Endometrium (tissue), 2 donors: Measurements from ENCODE around the gene STK11IP.

ENCODE experiments used
- FAIRE-seq: peaks from 2 replicates; lab custom pipeline; 2012; peaks lifted over from hg19 to GRCh38; lab: Jason Lieb, UNC
- donor health status: control.
- donor health status: control.

Gene STK11IP, protein sequence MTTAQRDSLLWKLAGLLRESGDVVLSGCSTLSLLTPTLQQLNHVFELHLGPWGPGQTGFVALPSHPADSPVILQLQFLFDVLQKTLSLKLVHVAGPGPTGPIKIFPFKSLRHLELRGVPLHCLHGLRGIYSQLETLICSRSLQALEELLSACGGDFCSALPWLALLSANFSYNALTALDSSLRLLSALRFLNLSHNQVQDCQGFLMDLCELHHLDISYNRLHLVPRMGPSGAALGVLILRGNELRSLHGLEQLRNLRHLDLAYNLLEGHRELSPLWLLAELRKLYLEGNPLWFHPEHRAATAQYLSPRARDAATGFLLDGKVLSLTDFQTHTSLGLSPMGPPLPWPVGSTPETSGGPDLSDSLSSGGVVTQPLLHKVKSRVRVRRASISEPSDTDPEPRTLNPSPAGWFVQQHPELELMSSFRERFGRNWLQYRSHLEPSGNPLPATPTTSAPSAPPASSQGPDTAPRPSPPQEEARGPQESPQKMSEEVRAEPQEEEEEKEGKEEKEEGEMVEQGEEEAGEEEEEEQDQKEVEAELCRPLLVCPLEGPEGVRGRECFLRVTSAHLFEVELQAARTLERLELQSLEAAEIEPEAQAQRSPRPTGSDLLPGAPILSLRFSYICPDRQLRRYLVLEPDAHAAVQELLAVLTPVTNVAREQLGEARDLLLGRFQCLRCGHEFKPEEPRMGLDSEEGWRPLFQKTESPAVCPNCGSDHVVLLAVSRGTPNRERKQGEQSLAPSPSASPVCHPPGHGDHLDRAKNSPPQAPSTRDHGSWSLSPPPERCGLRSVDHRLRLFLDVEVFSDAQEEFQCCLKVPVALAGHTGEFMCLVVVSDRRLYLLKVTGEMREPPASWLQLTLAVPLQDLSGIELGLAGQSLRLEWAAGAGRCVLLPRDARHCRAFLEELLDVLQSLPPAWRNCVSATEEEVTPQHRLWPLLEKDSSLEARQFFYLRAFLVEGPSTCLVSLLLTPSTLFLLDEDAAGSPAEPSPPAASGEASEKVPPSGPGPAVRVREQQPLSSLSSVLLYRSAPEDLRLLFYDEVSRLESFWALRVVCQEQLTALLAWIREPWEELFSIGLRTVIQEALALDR

DNA sequence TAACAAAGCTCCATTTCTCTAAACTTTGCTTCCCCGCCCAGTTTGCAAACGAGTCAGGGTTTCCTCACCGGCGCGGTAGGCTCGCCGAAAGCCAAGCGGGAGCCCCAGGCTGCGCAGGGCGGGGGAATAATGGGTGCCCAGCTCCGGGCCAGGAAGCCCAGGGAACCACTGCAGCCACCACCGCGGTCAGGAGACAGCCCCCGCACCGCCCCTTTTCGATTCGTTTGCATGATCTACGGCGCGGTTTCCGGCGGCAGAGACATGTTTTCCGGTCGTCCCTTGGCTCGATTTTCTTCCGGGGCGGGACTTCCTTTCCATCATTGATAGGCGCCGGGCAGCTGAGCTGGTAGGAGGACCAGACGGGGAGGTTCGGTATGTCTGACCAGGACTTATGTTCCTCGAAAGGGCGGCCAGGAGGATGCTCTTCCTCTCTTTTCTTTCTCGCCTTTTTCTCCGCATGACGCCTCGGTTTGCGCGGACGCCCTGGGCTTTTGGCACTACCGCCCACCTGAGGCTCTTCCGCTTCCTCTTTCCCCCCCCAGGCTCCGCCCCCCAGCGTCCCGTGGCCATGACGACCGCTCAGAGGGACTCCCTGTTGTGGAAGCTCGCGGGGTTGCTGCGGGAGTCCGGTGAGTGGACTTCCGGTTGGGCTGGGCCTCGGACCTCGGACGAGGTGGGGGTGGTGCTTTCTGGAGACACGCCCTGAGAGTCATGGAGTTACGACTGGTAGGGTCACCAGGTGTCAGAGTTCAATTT, at the start of gene STK11IP:
STK11IP (plus strand) TSS at position 306 of the 756 bp plus-strand sequence; CDS start at position 569, 263 bp downstream.
- peak; percentile 79 for FAIRE-seq

DNA sequence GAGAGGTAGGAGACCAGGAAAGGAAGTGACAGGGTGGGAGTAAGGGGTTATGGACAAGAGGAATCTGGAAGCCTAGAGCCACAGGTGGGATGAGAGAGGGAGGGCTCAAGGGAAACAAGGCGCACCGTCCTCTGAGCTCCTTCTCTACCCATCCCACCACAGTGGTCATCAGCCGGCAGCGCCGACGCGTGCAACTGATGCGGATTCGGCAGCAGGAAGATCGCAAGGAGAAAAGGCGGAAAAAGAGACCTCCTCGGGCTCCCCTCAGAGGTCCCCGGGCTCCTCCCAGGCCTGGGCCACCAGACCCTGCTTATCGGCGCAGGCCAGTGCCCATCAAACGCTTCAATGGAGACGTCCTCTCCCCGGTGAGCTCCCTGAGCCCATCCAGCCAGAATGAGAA, 48.7 kb upstream of the STK11IP start:
- FAIRE-seq = no peak

DNA sequence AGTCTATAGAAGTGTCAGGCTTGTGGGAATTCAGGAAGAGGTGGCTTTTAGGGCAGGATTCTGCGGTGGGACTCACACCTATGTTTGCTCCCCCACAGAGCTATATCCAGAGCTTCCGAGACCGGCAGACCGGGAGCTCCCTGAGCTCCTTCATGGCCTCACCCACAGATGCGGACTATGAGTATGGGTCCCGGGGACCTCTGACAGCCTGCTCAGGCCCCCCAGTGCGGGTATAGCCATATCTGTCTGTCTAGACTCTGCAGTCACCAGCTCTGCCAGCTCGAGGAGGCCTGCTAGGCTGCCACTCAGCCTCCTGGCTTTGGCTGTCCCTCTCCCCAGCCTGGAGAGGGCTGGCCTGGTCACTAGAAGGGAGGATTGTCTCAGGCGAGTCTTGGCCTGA, 48.0 kb upstream of the STK11IP start:
- no peak for FAIRE-seq

DNA sequence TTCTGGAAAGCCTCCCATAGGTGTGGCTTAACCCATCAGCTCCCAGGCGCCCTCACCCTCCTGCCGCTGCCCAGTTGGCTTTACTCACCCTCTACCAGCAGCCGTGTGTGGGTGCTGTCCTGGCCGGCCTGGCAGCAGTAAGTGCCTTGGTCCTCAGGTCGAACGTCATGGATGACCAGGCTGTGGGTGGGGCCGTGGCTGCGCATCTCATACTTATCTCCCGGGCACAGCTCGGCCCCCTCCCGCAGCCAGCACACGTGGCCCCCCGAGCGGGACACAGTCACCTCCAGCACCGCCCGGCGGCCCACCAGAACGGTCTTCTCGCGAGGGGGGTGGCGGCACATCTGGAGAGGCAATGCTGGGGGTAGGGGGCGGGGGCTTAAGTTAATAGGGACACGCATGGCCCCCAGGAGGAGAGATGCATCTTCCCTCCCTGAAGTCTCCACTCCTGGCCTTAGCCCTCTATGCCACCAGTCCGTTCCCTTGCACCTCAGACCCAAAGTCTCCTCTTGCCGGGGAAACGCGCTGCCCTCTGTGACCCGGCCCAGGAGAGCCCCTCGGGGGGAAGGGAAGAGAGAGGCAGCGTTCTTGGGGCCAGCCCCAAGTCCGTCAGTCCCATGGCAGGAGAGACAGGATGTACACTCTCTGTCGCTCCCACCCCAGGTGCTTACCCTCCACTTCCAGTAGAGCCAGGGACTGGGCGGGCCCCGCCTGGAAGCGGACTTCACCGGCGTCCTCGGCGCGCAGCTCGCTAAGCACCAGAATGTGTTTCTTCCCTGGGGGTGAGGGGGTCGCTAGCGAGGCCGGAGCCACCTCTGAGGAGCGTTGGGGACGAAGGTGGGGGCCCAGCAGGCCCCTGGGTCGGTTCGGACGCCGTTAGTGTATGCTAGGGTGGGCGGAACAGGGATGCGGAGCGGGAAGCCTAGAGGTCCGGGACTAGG, 45.9 kb upstream of the STK11IP start:
- FAIRE-seq = no peak

DNA sequence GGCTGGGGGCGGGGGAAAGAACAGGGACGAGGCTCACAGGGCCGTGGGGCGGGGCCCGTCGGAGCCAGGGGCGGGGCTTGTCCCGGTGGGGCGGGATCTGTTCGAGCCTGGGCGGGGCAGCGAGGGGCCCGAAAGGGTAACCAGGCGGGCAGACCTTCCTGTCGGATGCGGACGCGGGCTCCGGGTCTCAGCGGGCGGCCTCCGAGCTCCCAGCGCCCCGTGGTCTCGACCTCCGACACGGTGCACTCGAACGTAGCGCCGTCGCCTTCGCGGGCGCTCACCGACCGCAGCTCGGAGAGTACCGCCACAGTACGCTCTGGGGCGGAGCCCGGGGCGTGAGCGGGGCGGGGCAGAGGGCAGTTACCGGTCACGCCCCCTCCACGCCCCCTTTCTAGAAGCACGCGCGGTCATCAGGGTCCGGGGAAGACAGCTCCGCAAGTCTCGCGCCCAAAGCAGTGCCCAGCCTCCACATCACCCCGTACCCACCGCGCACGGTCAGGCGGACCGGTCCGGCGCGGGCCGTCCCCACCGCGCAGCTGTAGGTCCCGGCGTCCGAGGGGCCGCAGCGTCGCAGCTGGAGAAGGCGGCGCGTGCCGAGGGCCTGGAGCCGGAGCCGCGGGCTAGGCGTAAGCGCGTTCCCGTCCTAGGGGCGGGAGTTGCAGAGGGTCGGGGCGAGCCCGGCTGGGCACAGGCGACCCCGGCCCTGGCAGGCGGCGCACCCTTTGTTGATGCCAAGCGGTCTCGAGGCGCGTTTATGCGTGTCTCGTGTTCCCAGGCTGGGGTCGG, 45.1 kb upstream of the STK11IP start:
- no peak for FAIRE-seq

DNA sequence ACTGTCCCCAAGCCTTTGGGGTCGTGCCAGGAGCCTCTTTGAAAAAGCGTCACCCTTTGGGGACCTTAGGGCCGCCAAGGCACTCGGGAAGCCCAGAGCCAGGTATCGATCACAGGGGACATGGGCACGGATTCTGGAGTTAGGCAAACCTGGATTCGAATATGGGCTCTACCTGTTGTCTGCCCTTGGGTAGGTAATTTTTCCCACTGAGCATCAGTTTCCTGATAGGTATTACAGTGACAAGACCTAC, 44.6 kb upstream of the STK11IP start:
- no peak for FAIRE-seq

DNA sequence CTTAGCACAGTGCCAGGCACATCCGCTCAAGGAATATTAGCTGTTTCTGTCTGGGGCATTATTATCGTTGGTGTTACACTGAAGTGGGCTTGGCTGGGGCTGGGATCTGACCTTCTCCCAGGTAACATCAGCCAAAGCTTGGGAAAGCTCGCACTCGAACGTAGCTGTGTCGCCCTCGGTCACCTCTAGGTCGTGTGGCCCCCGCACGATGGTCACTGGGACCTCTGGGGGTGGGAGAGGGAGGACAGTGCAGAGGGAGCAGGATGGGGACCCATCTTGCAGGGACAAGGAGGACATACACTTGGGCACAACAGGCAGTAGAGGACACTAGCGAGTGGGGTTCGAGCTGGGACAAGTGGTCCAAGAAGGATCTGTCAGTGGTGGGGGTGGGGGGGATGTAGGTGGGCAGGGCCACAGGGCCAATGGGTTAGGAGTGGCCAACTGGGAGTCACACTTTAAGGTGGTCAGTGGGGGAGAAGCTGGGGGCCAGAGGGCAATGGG, 44.1 kb upstream of the STK11IP start:
- FAIRE-seq = no peak

DNA sequence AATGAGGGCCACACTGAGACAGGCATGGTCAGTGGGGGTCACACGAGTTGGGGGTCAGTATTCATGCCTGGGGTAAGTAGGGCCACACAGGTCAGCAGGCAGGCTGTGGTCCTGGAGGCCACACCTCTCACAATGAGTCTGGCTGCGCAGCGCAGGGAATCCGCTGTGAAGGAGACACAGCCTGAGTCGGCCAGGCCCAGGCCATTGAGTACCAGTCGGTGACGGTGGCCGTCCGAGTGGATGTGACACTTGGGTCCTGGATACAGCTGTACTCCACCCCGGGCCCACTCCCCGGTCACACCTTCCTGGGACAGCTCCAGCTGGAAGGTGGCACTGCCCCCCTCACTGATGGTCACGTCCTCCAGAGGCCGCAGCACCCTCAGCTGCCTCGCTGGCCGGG, 43.3 kb upstream of the STK11IP start:
- FAIRE-seq = no peak

DNA sequence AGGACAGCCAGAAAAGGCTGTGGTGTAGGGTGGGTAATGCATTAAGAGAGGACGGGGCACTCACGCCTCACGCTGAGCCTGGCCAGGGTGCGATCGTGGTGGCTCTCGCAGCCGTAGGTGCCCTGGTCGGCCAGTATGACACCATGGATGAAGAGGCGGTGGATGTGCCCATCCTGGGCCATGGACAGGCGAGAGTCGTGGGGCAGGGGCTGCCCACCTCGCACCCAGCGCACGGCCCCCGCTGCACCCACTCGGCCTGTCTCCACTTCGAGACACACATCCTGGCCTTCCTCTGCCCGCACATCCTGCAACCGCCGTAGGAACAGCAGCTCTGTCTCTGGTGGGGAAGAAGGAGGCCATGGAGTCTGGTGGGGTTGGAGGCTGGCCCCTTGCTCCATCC, 41.7 kb upstream of the STK11IP start:
- FAIRE-seq = no peak

DNA sequence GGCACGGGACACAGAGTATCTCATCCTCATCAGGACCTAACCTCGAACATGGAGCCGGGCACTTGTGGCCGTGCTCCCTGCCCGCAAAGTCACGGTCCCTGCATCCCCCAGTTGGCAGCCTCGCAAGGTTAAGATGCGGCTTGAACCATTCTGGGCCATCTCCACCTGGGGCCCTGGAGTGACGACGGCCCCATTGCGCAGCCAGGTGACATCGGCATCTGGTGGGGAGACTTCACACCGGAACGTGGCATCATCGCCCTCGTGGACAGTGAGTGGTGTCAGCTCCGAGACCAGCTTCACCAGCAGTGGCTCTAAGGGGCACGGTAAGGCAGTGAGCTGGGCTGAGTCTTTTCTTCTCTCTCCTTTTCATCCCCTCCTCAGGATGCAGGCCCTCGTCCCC, 41.2 kb upstream of the STK11IP start:
- no peak for FAIRE-seq

DNA sequence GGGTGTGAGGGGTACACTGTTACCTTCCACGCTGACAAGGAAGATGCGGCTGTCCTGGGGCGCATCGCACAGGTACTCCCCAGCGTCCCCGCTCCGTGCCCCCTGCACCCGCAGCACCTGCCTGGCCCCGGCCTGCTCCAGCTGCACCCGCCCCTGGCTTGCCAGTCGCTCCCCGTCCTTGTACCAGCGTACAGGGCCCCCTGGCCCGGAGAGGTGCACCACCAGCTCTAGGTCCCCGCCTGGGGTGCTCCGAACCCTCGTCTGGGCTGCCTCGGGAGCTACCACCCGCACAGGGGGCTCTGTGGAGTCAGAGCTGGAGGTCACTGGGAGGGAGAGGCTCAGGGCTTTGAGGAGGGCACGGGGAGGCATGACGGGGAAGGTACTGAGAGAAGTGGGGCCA, 40.3 kb upstream of the STK11IP start:
- no peak for FAIRE-seq

DNA sequence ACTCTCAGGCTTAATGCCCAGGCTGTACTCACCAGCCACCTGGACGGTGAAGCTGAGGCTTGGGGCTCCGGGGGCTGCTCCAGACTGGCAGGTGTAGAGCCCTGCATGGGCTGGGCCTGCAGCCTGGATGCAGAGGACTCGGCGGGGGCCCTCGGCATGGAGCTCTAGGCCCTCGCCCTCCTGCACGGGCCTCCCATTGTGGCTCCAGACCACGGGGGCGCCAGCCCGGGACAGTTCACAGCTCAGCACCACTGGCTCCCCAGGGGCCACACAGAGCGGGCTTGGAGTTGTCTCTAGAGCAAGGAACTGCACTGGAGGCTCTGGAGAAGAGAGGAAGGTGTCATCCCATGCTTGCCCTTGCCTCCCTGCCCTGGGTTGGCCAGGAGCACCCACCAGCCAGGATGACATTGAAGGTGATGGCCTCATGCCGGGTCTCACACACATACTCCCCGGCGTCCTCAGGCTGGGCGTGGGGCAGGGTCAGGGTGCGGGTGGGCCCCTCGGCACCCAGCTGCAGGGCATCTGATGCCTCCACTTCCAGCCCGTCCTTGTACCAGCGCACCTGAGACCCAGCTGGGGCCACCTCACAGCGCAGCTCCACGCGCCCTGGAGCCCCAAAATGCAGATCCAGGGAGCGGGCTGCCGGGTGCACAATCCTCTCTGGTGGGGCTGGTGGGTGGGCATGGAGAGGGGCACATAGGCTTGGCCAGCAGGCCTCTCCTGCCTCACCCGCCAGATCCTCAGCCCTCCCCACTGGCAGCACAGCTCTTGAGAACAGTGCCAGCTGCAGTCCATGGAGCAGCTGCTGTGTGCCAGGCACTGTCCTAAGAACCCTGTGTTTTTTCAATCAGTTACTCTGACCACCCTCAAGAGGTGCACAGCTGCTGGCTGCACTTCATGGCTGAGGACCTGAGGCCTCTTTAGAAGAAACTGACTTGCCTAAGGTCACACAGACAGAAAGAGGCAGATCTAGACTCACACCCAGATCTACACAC, 39.6 kb upstream of the STK11IP start:
- no peak for FAIRE-seq

DNA sequence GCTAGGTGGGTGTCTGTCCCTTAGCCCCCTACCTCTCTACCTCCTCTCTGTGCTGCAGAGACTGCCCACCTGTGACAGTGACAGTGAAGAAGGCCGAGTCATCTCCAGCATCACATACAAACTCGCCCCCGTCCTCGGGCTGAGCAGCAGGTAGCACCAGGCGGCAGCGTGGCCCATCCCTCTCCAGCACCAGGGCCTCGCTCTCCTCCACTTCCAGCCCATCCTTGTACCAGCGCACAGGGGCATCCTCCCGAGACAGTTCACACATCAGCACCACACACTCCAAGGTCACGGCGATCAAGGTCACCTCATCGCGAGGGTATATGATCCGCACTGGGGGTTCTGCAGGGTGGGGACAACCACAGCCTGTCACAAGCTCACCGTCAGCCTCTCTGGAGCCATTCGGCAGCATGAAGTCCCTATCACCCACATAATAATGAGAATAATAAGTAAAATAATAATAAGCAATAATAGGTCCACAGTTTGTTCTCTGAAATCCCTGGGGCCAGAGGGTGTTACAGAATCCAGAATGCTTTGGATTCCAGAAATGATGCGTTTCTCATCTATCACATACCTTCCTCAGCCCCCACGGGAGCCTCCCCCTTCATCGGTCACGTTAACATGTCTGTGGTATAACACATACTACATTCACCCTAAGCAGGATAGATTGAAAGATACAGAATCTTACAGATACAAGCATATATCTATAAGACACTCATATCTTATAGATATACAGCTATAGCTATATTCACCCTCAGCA, 38.3 kb upstream of the STK11IP start:
- FAIRE-seq = no peak

DNA sequence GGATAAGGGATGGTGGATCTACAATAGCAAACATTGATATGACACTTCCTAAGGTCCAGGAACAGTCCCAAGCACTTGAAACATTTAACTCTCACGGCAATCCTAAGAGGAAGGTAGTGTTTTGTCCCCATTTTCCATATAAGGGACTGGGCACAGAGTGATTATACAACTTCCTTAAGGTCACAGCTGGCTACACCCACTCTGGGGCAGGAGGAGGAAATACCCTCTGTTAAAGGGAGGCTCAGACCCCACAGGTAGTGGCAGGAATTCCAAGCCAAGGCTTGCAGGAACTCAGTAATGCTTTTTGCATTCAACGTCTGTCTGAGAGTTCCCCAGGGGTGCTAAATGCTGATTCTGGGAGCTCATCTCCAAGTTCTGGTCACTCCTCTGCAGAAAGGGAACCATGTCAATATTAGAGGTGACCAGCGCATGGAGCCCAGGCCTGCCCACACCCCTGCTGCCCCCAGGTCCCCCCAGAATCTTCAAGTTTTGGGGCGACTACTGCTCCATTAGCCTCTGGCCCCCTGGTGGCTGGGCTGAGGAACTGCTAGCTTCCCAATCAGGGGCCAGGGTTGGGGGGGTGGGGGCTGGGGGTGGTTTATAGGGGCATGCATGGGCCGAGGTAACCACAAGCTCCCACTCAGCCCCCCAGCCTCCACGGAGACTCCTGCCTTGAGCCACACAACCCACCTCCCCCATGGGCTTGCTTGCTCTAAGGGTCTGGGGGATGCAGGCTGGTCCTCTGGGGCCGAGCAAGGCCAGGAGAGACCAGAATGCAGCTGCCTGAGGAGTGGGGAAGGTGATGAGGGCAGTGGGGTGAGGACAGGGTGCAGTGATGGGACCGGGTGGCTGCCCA, 37.4 kb upstream of the STK11IP start:
- FAIRE-seq = no peak

DNA sequence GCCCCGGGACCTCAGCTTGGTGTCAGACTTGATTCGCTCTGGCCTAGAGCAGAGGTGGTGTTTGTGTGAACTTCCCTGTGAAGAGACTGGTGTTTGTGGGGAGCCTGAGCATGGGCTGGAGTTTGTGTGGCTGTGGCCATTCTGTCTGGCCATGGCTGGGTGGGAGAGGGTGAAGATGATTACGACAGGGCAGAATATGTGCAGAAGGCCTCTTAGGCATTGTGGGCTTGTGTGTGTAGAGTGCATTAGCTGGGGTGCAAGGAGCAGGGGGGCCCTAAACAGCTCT, 36.8 kb upstream of the STK11IP start:
- no peak for FAIRE-seq

DNA sequence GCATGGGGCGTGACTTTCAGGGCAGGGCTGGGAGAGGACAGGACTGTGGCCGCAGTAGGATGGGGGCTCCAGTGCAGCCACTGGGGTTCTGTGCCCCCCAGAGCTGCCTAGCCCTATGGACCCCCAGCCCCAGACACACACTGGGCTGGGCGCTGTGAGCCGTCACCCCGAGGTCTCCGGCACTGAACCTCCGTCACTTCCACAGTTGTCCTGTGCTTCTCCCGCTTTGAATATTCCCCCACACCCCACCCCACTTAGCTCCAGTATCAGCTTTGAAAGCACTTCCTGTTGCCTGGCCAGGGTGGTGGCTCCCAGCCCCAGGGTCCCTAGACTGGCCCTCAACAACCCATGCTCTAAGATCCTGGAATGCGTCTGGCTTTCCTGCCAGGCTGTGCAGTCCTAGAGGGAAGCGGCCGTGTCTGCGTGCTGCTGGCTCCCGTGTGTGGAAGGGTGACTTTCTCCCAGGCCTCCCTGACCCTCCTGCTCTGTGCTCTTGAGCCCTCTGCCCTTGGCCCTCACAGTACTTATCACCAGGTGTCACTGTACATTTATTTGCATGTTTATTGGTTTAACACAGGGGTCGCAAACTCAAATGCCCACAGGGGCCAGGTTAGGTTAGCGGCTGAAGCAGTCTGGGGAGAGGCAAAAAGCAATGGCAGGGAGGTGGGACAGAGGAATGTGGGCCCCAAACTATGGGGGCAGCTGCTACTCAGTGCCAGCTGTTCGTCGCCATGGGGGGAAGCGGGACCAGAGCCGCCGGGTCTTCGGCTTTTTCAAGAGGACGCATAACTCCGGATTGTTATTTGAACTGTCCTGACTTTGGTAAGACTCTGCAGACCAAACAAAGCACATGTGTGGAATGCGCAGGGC, 36.2 kb upstream of the STK11IP start:
- no peak for FAIRE-seq
